ENCODE data around the gene GRPEL1.
A peak's percentile ranks its signal among the peaks of the same experiment; 100 is the strongest.
"Not testable (repeated sequence)": the region's sequence is repeated elsewhere in the genome, so short reads cannot be mapped to it uniquely, and the experiment has no call there.

The GRPEL1 gene

GRCh38 chr4:7067452-7068278 is at the start of gene GRPEL1:
Gene GRPEL1, minus strand, starts transcription at chr4:7068064. Its CDS starts 32 bp downstream, at chr4:7068032.
- peak; percentile 100 for DNase-seq

GRCh38 chr4:7116705-7117104 is 48.8 kb upstream of the GRPEL1 start:
- DNase-seq: no peak

DNA sequence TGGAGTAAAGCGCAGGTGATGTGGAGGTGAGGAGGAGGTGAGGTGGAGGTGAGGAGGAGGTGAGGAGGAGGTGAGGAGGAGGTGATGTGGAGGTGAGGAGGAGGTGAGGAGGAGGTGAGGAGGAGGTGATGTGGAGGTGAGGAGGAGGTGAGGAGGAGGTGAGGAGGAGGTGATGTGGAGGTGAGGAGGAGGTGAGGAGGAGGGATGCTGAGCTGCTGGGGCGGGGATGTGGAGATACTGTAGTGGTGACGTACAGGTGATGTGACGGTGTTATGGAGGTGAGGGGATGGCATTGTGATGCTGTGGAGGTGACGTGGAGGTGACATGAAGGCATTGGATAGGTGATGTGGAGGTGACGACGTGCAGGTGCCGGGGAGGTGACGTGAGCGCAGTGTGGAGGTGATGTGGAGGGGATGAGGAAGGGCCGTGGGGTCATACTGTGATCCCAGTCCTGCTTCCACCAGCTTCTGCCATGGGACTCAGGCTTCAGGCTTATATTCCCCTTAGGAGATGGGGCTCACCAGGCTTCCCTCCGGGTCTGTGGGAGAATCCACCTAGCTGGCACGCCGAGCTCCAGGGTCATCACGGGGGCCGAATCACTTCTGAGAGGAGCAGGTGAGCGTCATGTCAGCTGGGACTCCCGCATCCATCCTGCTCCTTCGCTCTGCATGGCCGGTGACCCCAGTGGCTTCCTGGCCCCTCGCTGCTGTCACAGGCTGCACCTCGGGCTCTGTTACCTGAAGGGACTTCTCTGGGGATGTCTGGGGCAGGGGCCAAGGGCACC is 47.9 kb upstream of the GRPEL1 start:
- no peak for DNase-seq

DNA sequence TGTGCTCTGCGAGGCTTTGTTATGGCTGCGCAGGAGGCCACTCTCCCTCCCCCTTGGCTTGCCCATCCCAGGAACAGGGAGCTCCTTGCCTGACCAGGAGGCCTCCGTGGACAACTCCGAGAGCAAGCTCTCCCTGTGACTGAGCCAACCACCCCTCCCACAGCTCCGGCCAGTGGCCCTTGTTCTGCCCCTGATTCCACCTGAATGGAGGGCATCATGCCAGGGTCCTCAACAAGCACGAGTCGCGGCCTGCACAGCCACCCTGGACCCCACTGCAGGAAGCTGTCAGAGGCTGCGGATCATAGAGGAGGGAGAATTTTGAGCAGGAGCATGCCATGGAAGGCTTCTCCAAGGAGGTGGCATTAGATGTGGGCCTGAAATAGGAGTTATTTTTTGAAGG is 44.8 kb upstream of the GRPEL1 start:
- no peak for DNase-seq

DNA sequence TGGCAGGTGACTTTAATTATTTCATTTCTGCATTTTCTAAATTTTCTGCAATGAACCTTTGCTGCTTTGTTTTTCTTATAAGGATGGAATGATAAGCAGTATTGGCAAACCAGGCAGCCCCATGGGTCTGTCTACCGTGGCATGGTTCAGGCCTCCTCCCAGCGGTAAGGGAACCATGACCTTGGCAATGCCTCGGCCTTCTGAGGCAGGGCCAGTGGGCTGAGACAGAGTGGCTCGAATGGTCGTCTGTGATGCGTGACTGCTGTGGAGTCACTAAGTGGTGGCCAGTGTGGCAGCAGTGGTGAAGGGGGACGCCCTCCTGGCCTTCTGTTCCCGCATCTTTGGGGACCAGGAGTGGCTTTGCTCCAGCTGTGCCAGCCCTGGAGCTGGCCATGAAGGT is 43.6 kb upstream of the GRPEL1 start:
- no peak for DNase-seq

DNA sequence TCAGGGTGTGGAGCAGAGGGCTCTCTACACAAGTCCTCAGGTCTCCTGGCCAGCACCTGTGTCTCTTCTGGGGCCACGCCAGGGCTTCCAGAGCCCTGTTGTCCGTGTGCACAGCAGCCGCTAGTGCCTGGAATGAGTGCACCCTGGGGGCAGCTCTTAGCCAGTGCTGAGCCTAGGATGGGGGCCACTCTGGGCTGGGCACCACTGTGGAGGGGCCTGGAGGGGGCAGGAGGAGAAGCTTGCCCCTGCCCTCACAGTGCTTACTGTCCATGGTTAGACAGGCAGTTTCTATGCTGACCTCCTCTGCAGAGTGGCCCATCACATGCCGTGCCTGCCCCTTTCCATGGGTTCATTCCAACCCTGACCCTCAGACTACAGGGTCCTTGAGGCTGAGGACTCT is 42.7 kb upstream of the GRPEL1 start:
- DNase-seq: no peak

DNA sequence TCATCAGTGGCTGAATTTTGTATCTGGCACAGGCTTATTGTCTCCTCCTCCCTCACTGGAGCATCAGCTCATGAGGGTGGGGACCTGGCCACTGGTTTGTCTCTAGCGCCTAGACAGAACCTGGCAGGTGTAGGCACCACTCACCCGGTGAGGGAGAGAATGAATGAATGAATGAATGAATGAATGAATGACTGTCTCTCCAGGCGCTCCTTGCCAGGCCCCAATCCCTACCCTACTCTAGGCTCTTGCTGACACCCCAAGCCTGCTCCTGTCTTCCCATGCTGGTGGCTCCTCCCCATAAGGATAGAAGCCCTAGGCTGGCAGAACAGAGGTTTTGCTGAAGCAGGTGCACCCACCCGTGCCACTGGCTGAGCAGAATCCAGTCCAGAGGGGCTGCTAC is 41.3 kb upstream of the GRPEL1 start:
- no peak for DNase-seq

DNA sequence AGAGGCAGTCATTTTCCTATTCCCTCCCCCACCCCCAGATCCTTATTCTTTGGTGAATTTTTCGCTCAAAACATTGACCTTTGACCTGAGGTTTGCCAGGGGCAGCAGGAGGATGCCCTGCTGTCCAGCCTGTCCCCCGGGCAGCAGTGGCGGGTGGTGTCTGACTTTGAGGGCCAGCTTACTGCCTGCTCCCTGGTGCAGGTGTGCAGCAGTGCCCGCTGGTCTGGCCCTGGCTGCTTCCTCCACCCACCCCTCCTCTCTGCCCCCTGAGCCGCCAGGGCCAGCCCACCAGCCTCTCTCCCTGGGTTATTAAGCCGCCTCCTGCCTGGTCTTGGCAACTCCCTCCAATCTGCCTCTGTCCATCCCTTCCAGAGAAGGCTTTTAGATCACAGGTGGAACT is 40.8 kb upstream of the GRPEL1 start:
- DNase-seq: no peak

- no peak for DNase-seq
Observed at GRCh38 chr4:7108046-7108625, 40.3 kb upstream of the GRPEL1 start.

DNA sequence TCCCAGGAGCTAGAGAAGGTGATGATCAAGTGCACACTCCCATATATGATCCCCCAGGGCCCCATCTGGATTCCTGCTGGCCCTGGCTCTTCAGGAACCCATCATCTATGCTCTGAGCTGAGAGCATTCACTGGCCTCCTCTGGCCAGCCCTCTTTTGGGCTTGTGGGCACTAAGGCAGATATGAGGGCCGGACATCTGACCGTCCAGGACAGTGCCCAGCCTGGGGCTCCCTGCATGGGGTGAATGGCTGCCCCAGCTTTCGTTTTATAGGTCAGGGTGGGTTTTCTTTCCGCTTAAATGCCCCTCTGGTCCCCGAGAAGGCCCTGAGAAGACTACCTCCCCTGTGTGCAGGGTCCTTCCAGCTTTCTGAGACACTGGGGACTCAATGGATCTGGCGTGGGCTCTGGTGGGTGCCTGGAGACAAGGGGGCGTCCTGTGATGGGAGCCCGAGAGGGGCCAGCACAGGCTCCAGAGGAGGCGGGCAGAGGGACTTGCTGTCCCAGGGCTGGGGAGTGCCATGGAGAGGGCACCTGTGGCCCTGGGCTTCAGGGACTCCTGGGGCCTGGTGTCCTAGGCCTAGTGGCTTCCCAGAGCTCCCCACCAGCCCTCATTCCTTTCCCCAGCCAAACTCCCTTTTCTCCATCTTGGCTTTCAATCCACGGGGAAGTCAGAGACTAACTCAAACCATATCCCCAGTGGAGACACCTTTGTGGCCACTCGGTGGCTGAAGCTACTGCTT is 39.5 kb upstream of the GRPEL1 start:
- DNase-seq: no peak

- no peak for DNase-seq
Observed at GRCh38 chr4:7105276-7105675, 37.4 kb upstream of the GRPEL1 start.

DNA sequence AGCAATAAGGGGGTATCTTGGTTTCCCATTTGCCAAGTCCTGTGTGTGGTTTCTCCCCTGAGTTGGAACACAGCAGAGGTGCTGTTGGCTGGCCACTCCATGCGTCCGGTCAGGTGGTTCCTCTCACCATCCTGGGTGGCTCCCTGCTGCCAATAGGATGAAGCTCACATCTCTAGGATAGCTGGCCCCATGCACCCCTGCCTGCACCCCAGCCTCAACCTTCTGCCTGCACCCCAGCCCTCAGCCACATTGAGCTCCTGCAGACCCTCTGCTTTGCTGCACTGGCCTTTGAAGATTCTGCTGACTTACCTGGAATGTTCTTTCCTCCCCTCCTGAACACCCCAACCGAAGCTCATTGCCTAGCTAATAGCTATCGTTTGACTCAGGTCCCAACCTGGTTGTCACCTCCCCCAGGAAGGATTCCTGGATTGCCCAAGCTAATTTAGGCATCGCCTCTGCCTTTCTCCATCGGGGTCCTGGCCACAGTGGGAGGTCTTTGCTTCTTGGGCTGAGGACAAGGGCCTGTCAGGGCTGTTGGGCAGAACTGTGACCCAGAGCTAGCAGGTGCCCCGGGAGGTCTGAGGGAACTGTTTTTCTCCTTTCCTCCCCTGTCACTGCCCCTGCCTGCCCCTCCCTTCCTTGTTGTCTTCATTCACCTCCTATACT is 36.6 kb upstream of the GRPEL1 start:
- DNase-seq: no peak

- no peak for DNase-seq
Observed at GRCh38 chr4:7103607-7104365, 35.9 kb upstream of the GRPEL1 start.

- DNase-seq: peak; percentile 85
Observed at GRCh38 chr4:7103031-7103606, 35.3 kb upstream of the GRPEL1 start.

DNA sequence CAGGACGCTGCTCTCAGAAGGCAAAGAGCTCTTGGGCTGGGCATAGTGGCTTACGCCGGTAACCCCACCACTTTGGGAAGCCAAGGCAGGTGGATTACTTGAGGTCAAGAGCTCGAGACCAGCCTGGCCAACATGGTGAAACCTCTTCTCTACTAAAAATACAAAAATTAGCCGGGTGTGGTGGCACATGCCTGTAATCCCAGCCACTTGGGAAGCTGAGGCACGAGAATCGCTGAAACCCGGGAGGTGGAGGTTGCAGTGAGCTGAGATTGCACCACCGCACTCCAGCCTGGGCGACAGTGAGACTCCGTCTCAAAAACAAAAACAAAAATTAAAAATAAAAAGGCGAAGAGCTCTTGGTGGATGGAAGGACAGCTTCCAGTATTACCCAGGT is 34.6 kb upstream of the GRPEL1 start:
- not testable (repeated sequence) for DNase-seq

- DNase-seq: peak; percentile 55
Observed at GRCh38 chr4:7101692-7102515, 34.0 kb upstream of the GRPEL1 start.

- DNase-seq: no peak
Observed at GRCh38 chr4:7096236-7096635, 28.4 kb upstream of the GRPEL1 start.

GRCh38 chr4:7095611-7096155 is 27.8 kb upstream of the GRPEL1 start:
- DNase-seq: no peak

GRCh38 chr4:7094916-7095315 is 27.1 kb upstream of the GRPEL1 start:
- no peak for DNase-seq

DNA sequence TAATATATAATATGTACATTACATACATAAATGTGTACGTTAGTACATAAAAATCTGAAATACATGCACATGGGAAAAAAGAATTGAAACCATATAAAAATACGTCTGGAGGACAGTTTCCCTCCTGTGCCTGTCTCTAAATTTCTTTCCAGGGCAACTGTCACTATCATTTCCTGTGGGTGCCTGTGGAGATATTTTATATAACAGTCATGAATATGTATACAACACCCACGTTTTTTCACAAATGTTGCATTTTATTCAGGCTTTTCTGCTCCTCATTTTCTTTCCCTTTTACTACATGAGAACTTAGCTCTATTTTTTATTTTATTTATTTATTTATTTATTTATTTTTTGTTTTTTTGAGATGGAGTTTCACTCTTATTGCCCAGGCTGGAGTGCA is 24.2 kb upstream of the GRPEL1 start:
- no peak for DNase-seq
